CD4-positive, alpha-beta T cell treated with Interleukin-6 at 100 ng/mL for 8 hours (primary cell): ENCODE measurements around the gene CFAP70.
"Not testable (repeated sequence)": the region's sequence is repeated elsewhere in the genome, so short reads cannot be mapped to it uniquely, and the experiment has no call there.

Experiments used
- DNase-seq: peaks from one replicate; pipeline ENCODE4 v3.0.0-alpha.2; 2020; ENCODE audit warnings: mixed read lengths, low spot score

Gene CFAP70

GRCh38 chr10:73339436-73339835 lies 19.2 kb downstream of the CFAP70 start:
- no peak for DNase-seq

- no peak for DNase-seq
These were observed 19.8 kb downstream of the CFAP70 start for GRCh38 chr10:73338801-73339368.

GRCh38 chr10:73333202-73333601 lies 25.5 kb downstream of the CFAP70 start:
- DNase-seq = no peak

GRCh38 chr10:73332379-73332778 lies 26.3 kb downstream of the CFAP70 start:
- no peak for DNase-seq

- not testable (repeated sequence) for DNase-seq
These were observed 30.1 kb downstream of the CFAP70 start for GRCh38 chr10:73328523-73328922.

GRCh38 chr10:73325290-73325689 lies 33.4 kb downstream of the CFAP70 start:
- DNase-seq = not testable (repeated sequence)

- not testable (repeated sequence) for DNase-seq
These were observed 35.1 kb downstream of the CFAP70 start for GRCh38 chr10:73323582-73323981.

- DNase-seq = no peak
These were observed 48.2 kb downstream of the CFAP70 start for GRCh38 chr10:73310475-73310874.

GRCh38 chr10:73307203-73307800 lies 51.4 kb downstream of the CFAP70 start:
- no peak for DNase-seq

GRCh38 chr10:73306171-73306708 lies 52.4 kb downstream of the CFAP70 start:
- no peak for DNase-seq

GRCh38 chr10:73296946-73297345 lies 61.7 kb downstream of the CFAP70 start:
- DNase-seq = no peak

GRCh38 chr10:73293461-73293860 lies 65.2 kb downstream of the CFAP70 start:
- DNase-seq = no peak

- DNase-seq = no peak
These were observed 68.7 kb downstream of the CFAP70 start for GRCh38 chr10:73289958-73290357.

GRCh38 chr10:73287441-73287840 lies 71.2 kb downstream of the CFAP70 start:
- no peak for DNase-seq

- no peak for DNase-seq
These were observed 77.6 kb downstream of the CFAP70 start for GRCh38 chr10:73281097-73281496.

GRCh38 chr10:73264423-73264822 lies 94.2 kb downstream of the CFAP70 start:
- no peak for DNase-seq

GRCh38 chr10:73263693-73264347 lies 94.8 kb downstream of the CFAP70 start:
- no peak for DNase-seq

GRCh38 chr10:73262880-73263555 lies 95.6 kb downstream of the CFAP70 start:
- DNase-seq = no peak

GRCh38 chr10:73262105-73262730 lies 96.4 kb downstream of the CFAP70 start:
- DNase-seq = no peak

- DNase-seq = no peak
These were observed 97.2 kb downstream of the CFAP70 start for GRCh38 chr10:73261362-73261995.

GRCh38 chr10:73258612-73259011 lies 100.1 kb downstream of the CFAP70 start:
- not testable (repeated sequence) for DNase-seq

GRCh38 chr10:73253225-73253555 lies 105.5 kb downstream of the CFAP70 start:
- DNase-seq = no peak
